ENCODE measurements around the gene NPAT.

DNA sequence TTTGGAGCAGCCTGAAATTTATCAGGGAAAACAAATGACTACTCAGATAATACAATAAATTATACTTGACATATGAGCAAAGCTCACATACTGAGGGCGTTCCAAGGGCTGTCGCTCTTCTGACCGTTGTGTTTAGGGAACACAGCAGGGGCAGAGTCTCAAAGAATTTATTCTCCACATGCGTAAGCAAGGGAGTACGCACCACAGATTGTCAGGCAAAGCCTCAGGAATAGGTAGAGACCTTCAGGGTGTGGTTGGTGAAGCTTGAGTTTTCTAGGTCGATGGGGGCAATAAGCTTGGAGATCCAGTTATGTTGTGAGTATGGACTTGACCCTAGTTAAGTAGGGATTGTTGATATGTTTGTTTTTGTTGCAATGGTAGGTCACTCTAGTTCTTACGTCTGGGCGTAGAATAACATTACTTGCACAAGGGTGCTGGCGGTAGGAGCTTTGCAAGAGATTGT, 100.2 kb downstream of the NPAT start:
- TF ChIP-seq POLR2A (IDR thresholded peaks at IDR 0.05; ENCODE audit: low read depth, low read length): no peak
- no peak for TF ChIP-seq POLR2AphosphoS5 (IDR thresholded peaks at IDR 0.05; ENCODE audit: low read depth, low read length)
- TF ChIP-seq SPI1 (IDR thresholded peaks at IDR 0.05; ENCODE audit: low read depth, low read length): no peak
- no peak for TF ChIP-seq TAF1 (IDR thresholded peaks at IDR 0.05; ENCODE audit: low read depth, low read length)
- no peak for TF ChIP-seq POU2F2 (IDR thresholded peaks at IDR 0.05; ENCODE audit: low read depth, low read length)

Data from GM12891 (cell line).